Hepatocyte (in vitro differentiated cells): ENCODE results near the gene FASN. TPM values are rescaled to one million over a fixed set of nuclear protein-coding genes. Genes with fewer than 3 reads are reported as not detected.

Source experiments
- DNase-seq: peaks from one replicate; pipeline ENCODE4 v3.0.0-alpha.2; 2016; ENCODE audit warnings: low spot score
- H2AFZ ChIP-seq: fragments of 200-600 bp; sonication (generic); 2 replicates; pipeline ENCODE4 v1.6.0; 2016; ENCODE audit warnings: antibody characterized with exemption, mild to moderate bottlenecking
- H3K27ac ChIP-seq: fragments of 200-600 bp; sonication (generic); 2 replicates; pipeline ENCODE4 v1.5.1; 2016; ENCODE audit warnings: mild to moderate bottlenecking
- H3K27me3 ChIP-seq: fragments of 200-600 bp; sonication (generic); 2 replicates; pipeline ENCODE4 v1.6.1; 2016
- H3K36me3 ChIP-seq: fragments of 200-600 bp; sonication (generic); replicated peaks from 2 replicates; pipeline ENCODE4 v1.5.1; 2016; ENCODE audit warnings: low read depth; ENCODE audit not compliant: insufficient read depth
- H3K4me1 ChIP-seq: fragments of 200-600 bp; sonication (generic); 2 replicates; pipeline ENCODE4 v1.5.1; 2016; ENCODE audit warnings: mild to moderate bottlenecking, moderate library complexity; ENCODE audit not compliant: insufficient read depth
- H3K4me2 ChIP-seq: fragments of 200-600 bp; sonication (generic); 2 replicates; pipeline ENCODE4 v1.6.0; 2016
- H3K4me3 ChIP-seq: fragments of 200-600 bp; sonication (generic); 2 replicates; pipeline ENCODE4 v1.5.1; 2016; ENCODE audit warnings: mild to moderate bottlenecking
- H3K79me2 ChIP-seq: fragments of 200-600 bp; sonication (generic); 2 replicates; pipeline ENCODE4 v1.6.0; 2017; ENCODE audit warnings: mild to moderate bottlenecking
- H3K9me2 ChIP-seq: fragments of 200-600 bp; sonication (generic); replicated peaks from 2 replicates; pipeline ENCODE4 v1.6.0; 2017; ENCODE audit warnings: mild to moderate bottlenecking; ENCODE audit not compliant: insufficient read depth
- H3K9me3 ChIP-seq: fragments of 200-600 bp; sonication (generic); 2 replicates; pipeline ENCODE4 v1.5.1; 2016; ENCODE audit warnings: low read depth, mild to moderate bottlenecking
- H4K20me1 ChIP-seq: fragments of 200-600 bp; sonication (generic); 2 replicates; pipeline ENCODE4 v1.6.0; 2016; ENCODE audit warnings: mild to moderate bottlenecking; ENCODE audit not compliant: insufficient read depth, poor library complexity, severe bottlenecking
- CTCF ChIP-seq: fragments of 200-600 bp; sonication (generic); IDR thresholded peaks from 2 replicates; pipeline ENCODE4 v1.5.1; 2016; ENCODE audit warnings: antibody characterized with exemption, mild to moderate bottlenecking; ENCODE audit not compliant: poor library complexity
- EZH2 ChIP-seq: fragments of 200-600 bp; sonication (generic); IDR thresholded peaks from 2 replicates; pipeline ENCODE4 v1.6.1; 2016; ENCODE audit warnings: antibody characterized with exemption, mild to moderate bottlenecking, borderline replicate concordance
- EZH2phosphoT487 ChIP-seq: fragments of 200-600 bp; sonication (generic); IDR thresholded peaks from one replicate; pipeline ENCODE4 v1.6.1; 2018; ENCODE audit warnings: antibody characterized with exemption, mild to moderate bottlenecking, low read depth, moderate library complexity; ENCODE audit not compliant: unreplicated experiment, severe bottlenecking
- WGBS: methylation state at CpG from one replicate; pipeline ENCODE4 v1.1.6; 2016; ENCODE audit warnings: low lambda C conversion rate; ENCODE audit errors: missing lambda C conversion rate; 5-methylcytosine and 5-hydroxymethylcytosine counted together
- polyA plus RNA-seq: library from polyadenylated mRNA; unstranded; fragments of >200 nt; fragmentation: Nextera tagmentation; extraction: Ambion mirVana; gene quantifications from 2 replicates; pipeline ENCODE4 v1.2.1, GENCODE V29; 2016
- total RNA-seq: library from RNA; depleted of rRNA; stranded (reverse); fragments of >200 nt; gene quantifications from 2 replicates; pipeline ENCODE4 v1.2.3, GENCODE V29; 2014

Gene FASN
- total and polyA plus RNA-seq, 2 experiments from 2014 or later, result 77.6 to 118 TPM

- 91% methylated on average over 35 of the region's 35 CpGs for WGBS
- H3K4me3 ChIP-seq, result no peak overlapping the region
- no peaks in the 10 kb centered on the region for H3K9me3 ChIP-seq
- no peak for TF ChIP-seq CTCF
- TF ChIP-seq EZH2phosphoT487, result no peak
- TF ChIP-seq EZH2, result no peak
- no peaks in the 10 kb centered on the region for H3K4me1 ChIP-seq
- no peaks in the 10 kb centered on the region for H3K9me2 ChIP-seq
- H3K79me2 ChIP-seq, result no peaks in the 10 kb centered on the region
- no peaks in the 10 kb centered on the region for H3K36me3 ChIP-seq
- no peak overlapping the region for H3K4me2 ChIP-seq
- H2AFZ ChIP-seq, result no peak overlapping the region
- H4K20me1 ChIP-seq, result no peaks in the 10 kb centered on the region
- no peak overlapping the region for H3K27ac ChIP-seq
- H3K27me3 ChIP-seq, result no peaks in the 10 kb centered on the region
- DNase-seq, result no peak
Measured at GRCh38 chr17:82126556-82127314, 28.7 kb upstream of the FASN start.

DNA sequence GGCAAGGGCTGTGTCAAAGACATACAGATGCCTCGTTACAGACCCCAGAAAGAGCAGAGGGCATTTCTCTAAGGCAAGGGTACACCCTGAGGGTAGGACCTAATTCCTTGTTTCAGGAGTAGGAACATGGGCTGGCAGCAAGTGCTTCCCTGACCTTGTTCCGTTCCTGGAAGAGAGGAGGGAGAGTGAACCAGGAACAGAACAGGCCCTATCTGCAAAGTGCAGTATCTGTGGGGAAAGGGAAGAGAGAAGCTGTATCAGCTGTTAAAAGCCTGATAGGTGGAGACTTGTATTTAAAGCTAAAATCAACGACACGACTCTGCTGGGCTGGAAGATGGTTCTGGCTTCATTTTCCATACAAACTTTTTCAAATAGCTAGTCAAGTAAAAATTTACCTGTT is 26.1 kb upstream of the FASN start:
- 67% methylated on average over 4 of the region's 4 CpGs for WGBS

DNA sequence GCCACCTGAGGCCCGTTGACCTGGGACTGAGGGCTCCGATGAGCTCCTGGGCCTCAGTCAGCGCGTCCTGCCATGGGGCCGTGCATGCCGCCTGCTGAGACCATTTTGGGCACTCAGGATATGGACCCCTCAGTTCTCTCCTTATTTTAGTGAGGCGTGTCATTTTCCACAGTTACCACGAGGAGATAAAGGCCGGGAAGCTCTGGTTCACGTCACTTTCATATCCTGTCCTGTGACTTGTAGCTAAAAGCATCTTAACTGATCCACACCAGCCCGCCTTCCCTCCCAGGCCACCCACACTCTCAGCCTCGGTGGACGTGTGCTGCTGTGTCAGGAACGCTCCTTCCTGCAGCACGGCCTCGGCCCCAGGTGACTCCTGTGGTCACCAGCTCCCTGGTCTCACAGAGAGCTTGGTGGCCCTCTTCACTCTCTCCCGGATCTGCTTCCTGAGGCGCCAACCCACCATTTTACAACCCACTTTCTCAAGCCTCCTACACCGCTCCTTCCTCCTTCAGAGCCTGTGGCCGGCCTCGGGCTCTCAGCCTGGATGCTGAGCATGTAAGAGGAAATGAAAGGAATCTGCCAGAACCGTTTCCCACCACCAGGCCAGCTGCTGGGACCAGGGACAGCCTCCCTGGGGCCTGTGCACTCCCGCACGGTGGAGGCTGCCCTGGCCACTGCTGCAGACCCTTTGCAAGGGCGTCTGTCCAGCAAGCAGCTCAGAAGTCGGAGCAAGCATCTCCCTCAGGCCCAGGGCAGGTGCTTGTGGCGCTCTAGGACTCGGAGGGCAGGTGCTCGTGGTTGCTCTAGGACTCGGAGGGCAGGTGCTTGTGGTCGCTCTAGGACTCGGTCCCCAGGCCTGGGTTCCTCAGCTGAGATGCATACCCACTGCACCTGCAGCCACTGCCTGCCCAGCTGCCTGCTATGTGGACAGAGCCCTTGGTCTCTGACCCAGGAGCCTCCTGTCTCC is 23.9 kb upstream of the FASN start:
- TF ChIP-seq CTCF (no peak), EZH2phosphoT487 (no peak), EZH2 (no peak)
- Histone ChIP-seq H3K9me2 (no peaks in the 10 kb centered on the region), H3K4me1 (peaks cover 20% of the 10 kb centered on the region), H3K36me3 (no peaks in the 10 kb centered on the region), H3K79me2 (no peaks in the 10 kb centered on the region), H4K20me1 (no peaks in the 10 kb centered on the region), H3K9me3 (no peaks in the 10 kb centered on the region), H3K4me3 (no peak overlapping the region), H3K27ac (peak overlapping the region; percentile 79), H2AFZ (no peak overlapping the region), H3K27me3 (no peaks in the 10 kb centered on the region), H3K4me2 (no peak overlapping the region)
- peak; percentile 13 for DNase-seq
- WGBS, result 65% methylated on average over 32 of the region's 32 CpGs

More for the DNA sequence above, 26.1 kb upstream of the FASN start:
- H3K27ac ChIP-seq, result no peak overlapping the region
- H4K20me1 ChIP-seq, result no peaks in the 10 kb centered on the region
- H3K36me3 ChIP-seq, result no peaks in the 10 kb centered on the region
- no peak overlapping the region for H2AFZ ChIP-seq
- H3K4me1 ChIP-seq, result peaks cover 10% of the 10 kb centered on the region
- no peak overlapping the region for H3K4me3 ChIP-seq
- no peaks in the 10 kb centered on the region for H3K9me3 ChIP-seq
- DNase-seq, result no peak
- H3K4me2 ChIP-seq, result no peak overlapping the region
- no peaks in the 10 kb centered on the region for H3K9me2 ChIP-seq
- no peaks in the 10 kb centered on the region for H3K79me2 ChIP-seq
- TF ChIP-seq EZH2 (no peak), EZH2phosphoT487 (no peak), CTCF (no peak)
- no peaks in the 10 kb centered on the region for H3K27me3 ChIP-seq
